HEK293 (cell line): Measurements from ENCODE around the gene FAM120A.

Source experiments
- CTCF ChIA-PET: fragments of 350-600 bp; formaldehyde crosslinking; extraction: SDS; loops from one replicate; lab custom pipeline; 2021; ENCODE audit warnings: antibody characterized with exemption; lab: Yijun Ruan, JAX
- POLR2A ChIA-PET: fragments of 300-600 bp; formaldehyde crosslinking; extraction: SDS; loops from one replicate; lab custom pipeline; 2020; ENCODE audit warnings: antibody characterized with exemption, inconsistent platforms; lab: Yijun Ruan, JAX
- H3K27ac ChIP-seq: fragments of 200-500 bp; sonication (Bioruptor generic); 2 replicates; pipeline ENCODE4 v1.5.1; 2014; ENCODE audit warnings: low read depth, low read length, control low read depth, inconsistent platforms; ENCODE audit errors: extremely low read depth
- H3K36me3 ChIP-seq, 2 experiments: fragments of 200-500 bp in 1 of 2; sonication (Bioruptor generic) in 1 of 2; 1 replicate in 1 of 2; 2 replicates in 1 of 2; pipeline ENCODE4 v1.5.1; 2014 to 2017; ENCODE audit warnings: inconsistent platforms in 2 of 2, low read length in 2 of 2; ENCODE audit not compliant: control insufficient read depth in 2 of 2, insufficient read depth in 1 of 2
- H3K4me1 ChIP-seq: fragments of 200-500 bp; sonication (Bioruptor generic); 2 replicates; pipeline ENCODE4 v1.5.1; 2014; ENCODE audit warnings: mild to moderate bottlenecking, low read length, inconsistent platforms; ENCODE audit not compliant: control insufficient read depth, insufficient read depth
- H3K4me3 ChIP-seq: 2 replicates; pipeline ENCODE4 v1.5.1; 2011; ENCODE audit warnings: low read depth, mild to moderate bottlenecking, control low read depth, low read length, moderate library complexity
- H3K9me3 ChIP-seq: fragments of 200-500 bp; sonication (Bioruptor generic); 2 replicates; pipeline ENCODE4 v1.5.1; 2014; ENCODE audit warnings: low read depth, low read length, inconsistent platforms; ENCODE audit not compliant: control insufficient read depth, insufficient read depth
- GLIS1 ChIP-seq: fragments of 450-650 bp; formaldehyde crosslinking; IDR thresholded peaks from 2 replicates; pipeline ENCODE4 v1.5.1; 2016; ENCODE audit warnings: missing biosample characterization, missing genetic modification characterization
- KLF1 ChIP-seq: fragments of 450-650 bp; formaldehyde crosslinking; IDR thresholded peaks from 2 replicates; pipeline ENCODE4 v1.5.1; 2016; ENCODE audit warnings: missing biosample characterization, missing genetic modification characterization
- KLF16 ChIP-seq: fragments of 450-650 bp; formaldehyde crosslinking; IDR thresholded peaks from 2 replicates; pipeline ENCODE4 v1.5.1; 2017; ENCODE audit warnings: missing biosample characterization, missing genetic modification characterization
- KLF7 ChIP-seq: fragments of 450-650 bp; formaldehyde crosslinking; IDR thresholded peaks from 2 replicates; pipeline ENCODE4 v1.5.1; 2016; ENCODE audit warnings: missing biosample characterization, missing genetic modification characterization, borderline replicate concordance
- KLF9 ChIP-seq: fragments of 450-650 bp; formaldehyde crosslinking; IDR thresholded peaks from 2 replicates; pipeline ENCODE4 v1.5.1; 2016; ENCODE audit warnings: missing biosample characterization, missing genetic modification characterization, low read depth
- MEIS1 ChIP-seq: sonication (generic); formaldehyde crosslinking; IDR thresholded peaks from 2 replicates; pipeline ENCODE4 v1.8.1; 2022; ENCODE audit warnings: missing genetic modification reagents, mild to moderate bottlenecking, borderline replicate concordance
- PATZ1 ChIP-seq: fragments of 450-650 bp; formaldehyde crosslinking; IDR thresholded peaks from 2 replicates; pipeline ENCODE4 v1.5.1; 2016; ENCODE audit warnings: missing biosample characterization, missing genetic modification characterization
- PBX3 ChIP-seq: sonication (generic); formaldehyde crosslinking; IDR thresholded peaks from 2 replicates; pipeline ENCODE4 v1.8.1; 2022; ENCODE audit warnings: mild to moderate bottlenecking, moderate library complexity, missing genetic modification reagents
- PRDM1 ChIP-seq: fragments of 450-650 bp; formaldehyde crosslinking; IDR thresholded peaks from 2 replicates; pipeline ENCODE4; 2016; ENCODE audit warnings: missing biosample characterization, missing genetic modification characterization
- SALL2 ChIP-seq: fragments of 450-650 bp; formaldehyde crosslinking; IDR thresholded peaks from 2 replicates; pipeline ENCODE4 v1.5.0; 2017; ENCODE audit warnings: missing biosample characterization, mild to moderate bottlenecking, missing genetic modification characterization, borderline replicate concordance
- WT1 ChIP-seq: fragments of 450-650 bp; formaldehyde crosslinking; IDR thresholded peaks from 2 replicates; pipeline ENCODE4 v1.5.1; 2016; ENCODE audit warnings: missing biosample characterization, missing genetic modification characterization
- ZBTB11 ChIP-seq: fragments of 450-650 bp; formaldehyde crosslinking; conservative IDR thresholded peaks from 2 replicates; pipeline ENCODE4 v1.5.1; 2016; ENCODE audit warnings: low read depth, missing biosample characterization, missing genetic modification characterization
- ZFHX2 ChIP-seq: fragments of 450-650 bp; formaldehyde crosslinking; conservative IDR thresholded peaks from 2 replicates; pipeline ENCODE4 v1.5.1; 2016; ENCODE audit warnings: missing biosample characterization, missing genetic modification characterization
- ZIC2 ChIP-seq: fragments of 450-650 bp; formaldehyde crosslinking; IDR thresholded peaks from 2 replicates; pipeline ENCODE4 v1.5.1; 2016; ENCODE audit warnings: missing biosample characterization, missing genetic modification characterization
- ZNF155 ChIP-seq: fragments of 450-650 bp; formaldehyde crosslinking; IDR thresholded peaks from 2 replicates; pipeline ENCODE4 v1.5.1; 2016; ENCODE audit warnings: missing biosample characterization, missing genetic modification characterization
- ZNF211 ChIP-seq: fragments of 450-650 bp; formaldehyde crosslinking; IDR thresholded peaks from 2 replicates; pipeline ENCODE4 v1.5.1; 2016; ENCODE audit warnings: low read depth, missing biosample characterization, missing genetic modification characterization
- ZNF292 ChIP-seq: fragments of 450-650 bp; formaldehyde crosslinking; IDR thresholded peaks from 2 replicates; pipeline ENCODE4 v1.5.1; 2016; ENCODE audit warnings: low read depth, missing biosample characterization, missing genetic modification characterization, borderline replicate concordance
- ZNF341 ChIP-seq: fragments of 450-650 bp; formaldehyde crosslinking; IDR thresholded peaks from 2 replicates; pipeline ENCODE4; 2016; ENCODE audit warnings: low read depth, missing biosample characterization, missing genetic modification characterization
- ZNF391 ChIP-seq: fragments of 450-650 bp; formaldehyde crosslinking; IDR thresholded peaks from 2 replicates; pipeline ENCODE4 v1.5.1; 2016; ENCODE audit warnings: low read depth, missing biosample characterization, missing genetic modification characterization, borderline replicate concordance
- ZNF404 ChIP-seq: fragments of 450-650 bp; formaldehyde crosslinking; IDR thresholded peaks from 2 replicates; pipeline ENCODE4 v1.5.1; 2017; ENCODE audit warnings: missing biosample characterization, missing genetic modification characterization
- ZNF433 ChIP-seq: fragments of 450-650 bp; formaldehyde crosslinking; IDR thresholded peaks from 2 replicates; pipeline ENCODE4 v1.5.1; 2016; ENCODE audit warnings: missing biosample characterization, missing genetic modification characterization, low read depth
- ZNF623 ChIP-seq: fragments of 450-650 bp; formaldehyde crosslinking; IDR thresholded peaks from 2 replicates; pipeline ENCODE4 v1.5.1; 2016; ENCODE audit warnings: missing biosample characterization, missing genetic modification characterization
- ZNF645 ChIP-seq: fragments of 450-650 bp; formaldehyde crosslinking; IDR thresholded peaks from 2 replicates; pipeline ENCODE4; 2016; ENCODE audit warnings: missing biosample characterization, missing genetic modification characterization

The FAM120A gene

GRCh38 chr9:93594041-93594756 is 142.7 kb downstream of the FAM120A start:
- Histone ChIP-seq H3K9me3 (no peaks in the 10 kb centered on the region), H3K4me3 (no peak overlapping the region), H3K36me3 (no peaks in the 10 kb centered on the region), H3K27ac (no peak overlapping the region), H3K4me1 (0 out of 2 replicates have a peak, but pooled peaks cover 3% of the 10 kb centered on the region)
- ChIA-PET POLR2A (interaction anchor here (0.6 to 1.3 kb wide), 2 partner anchors 28 to 65 kb away, joined by 9 to 10 read pairs; no protein-coding TSS in a partner anchor), CTCF (interaction anchor here (0.6 to 2.4 kb wide), 3 partner anchors 13 to 356 kb away, joined by 3 to 7 read pairs (median 3); no protein-coding TSS in a partner anchor)
- peak; percentile 91 for TF ChIP-seq KLF1 (tag by site-specific recombination)
- no peak for TF ChIP-seq MEIS1 (CRISPR knock-in tag)
- peak; percentile 91 for TF ChIP-seq ZIC2 (tag by site-specific recombination)
- TF ChIP-seq GLIS1 (tag by site-specific recombination) = peak; percentile 60
- TF ChIP-seq KLF9 (tag by site-specific recombination) = 0 out of 2 replicates have a peak, but pooled peaks have one; percentile 23
- no peak for TF ChIP-seq KLF16
- TF ChIP-seq ZFHX2 (tag by site-specific recombination) = 0 out of 2 replicates have a peak, but pooled peaks have one; percentile 13
- TF ChIP-seq ZNF341 (tag by site-specific recombination) = peak; percentile 83

GRCh38 chr9:93595461-93595860 is 144.0 kb downstream of the FAM120A start:
- Histone ChIP-seq H3K36me3 (no peaks in the 10 kb centered on the region), H3K27ac (no peak overlapping the region), H3K4me3 (no peak overlapping the region), H3K4me1 (peaks cover 4% of the 10 kb centered on the region; the same call in 1 of the 2 replicates), H3K9me3 (no peaks in the 10 kb centered on the region)
- CTCF ChIA-PET = interaction anchor here (0.7 kb wide), 1 partner anchor 29 kb away, joined by 3 read pairs; no protein-coding TSS in a partner anchor
- POLR2A ChIA-PET = no interaction called here
- TF ChIP-seq ZNF433 (tag by site-specific recombination) (no peak), ZNF404 (tag by site-specific recombination) (no peak), WT1 (tag by site-specific recombination) (no peak), KLF7 (tag by site-specific recombination) (no peak), ZNF391 (tag by site-specific recombination) (no peak), ZNF623 (tag by site-specific recombination) (no peak), ZNF155 (no peak), ZNF645 (no peak), PRDM1 (tag by site-specific recombination) (no peak), SALL2 (no peak), ZNF292 (tag by site-specific recombination) (no peak), ZNF211 (tag by site-specific recombination) (no peak), PBX3 (CRISPR knock-in tag) (no peak), ZBTB11 (tag by site-specific recombination) (no peak), PATZ1 (tag by site-specific recombination) (no peak)
